Mesodermal cell (in vitro differentiated cells): ENCODE measurements around the gene ATP12A.

Experiments used
- H3K27ac ChIP-seq: 2 replicates; pipeline ENCODE4 v1.7.0; 2013; ENCODE audit warnings: mild to moderate bottlenecking, low read depth, low read length, moderate library complexity; ENCODE audit not compliant: severe bottlenecking
- H3K36me3 ChIP-seq: 2 replicates; pipeline ENCODE4 v1.7.1; 2013; ENCODE audit warnings: mild to moderate bottlenecking, low read length, moderate library complexity; ENCODE audit not compliant: control insufficient read depth, insufficient read depth
- H3K4me1 ChIP-seq: one replicate; pipeline ENCODE4 v1.7.1; 2013; ENCODE audit warnings: mild to moderate bottlenecking, low read length; ENCODE audit not compliant: insufficient read depth, control insufficient read depth, poor library complexity, severe bottlenecking
- H3K4me3 ChIP-seq: 2 replicates; pipeline ENCODE4 v1.7.0; 2013; ENCODE audit warnings: low read length, control low read depth, mild to moderate bottlenecking; ENCODE audit not compliant: insufficient read depth, poor library complexity, severe bottlenecking; ENCODE audit errors: extremely low read depth
- H3K9me3 ChIP-seq: 2 replicates; pipeline ENCODE4 v1.7.1; 2013; ENCODE audit warnings: mild to moderate bottlenecking, low read length, moderate library complexity; ENCODE audit not compliant: control insufficient read depth
- whole genome bisulfite sequencing, 2 experiments: methylation state at CpG; one replicate each; pipeline ENCODE4 v1.1.5; 2013; ENCODE audit warnings: missing lambda C conversion rate in 2 of 2; ENCODE audit not compliant: insufficient coverage in 2 of 2; 5-methylcytosine and 5-hydroxymethylcytosine counted together

Gene ATP12A

DNA sequence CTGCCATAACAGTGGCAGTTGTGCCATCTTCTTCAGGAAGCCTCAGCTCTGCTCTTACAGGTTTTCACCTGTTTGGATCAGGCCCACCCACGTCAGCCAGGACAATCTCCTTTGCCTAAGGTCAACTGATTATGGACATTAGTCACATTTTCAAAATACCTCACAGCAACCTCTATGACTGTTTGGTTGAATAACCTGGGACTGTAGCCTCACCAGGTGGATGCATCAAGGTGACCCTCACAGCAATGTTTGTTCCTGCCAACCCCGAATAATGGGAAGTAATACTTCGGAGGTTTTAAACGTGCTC, 17.2 kb upstream of the ATP12A start:
- 94 to 100% methylated on average over 1 to 2 of the region's 4 CpGs for WGBS, 2 experiments
- no peaks in the 10 kb centered on the region for H3K9me3 ChIP-seq
- H3K4me1 ChIP-seq: peaks cover 5% of the 10 kb centered on the region
- H3K36me3 ChIP-seq: no peaks in the 10 kb centered on the region
- H3K4me3 ChIP-seq: no peak overlapping the region
- no peak overlapping the region for H3K27ac ChIP-seq

- no peak overlapping the region for H3K27ac ChIP-seq
- no peaks in the 10 kb centered on the region for H3K36me3 ChIP-seq
Measured at GRCh38 chr13:24663586-24663985, 16.6 kb upstream of the ATP12A start.

GRCh38 chr13:24664726-24665409, 15.3 kb upstream of the ATP12A start:
- 93 to 94% methylated on average over 3 to 4 of the region's 5 CpGs for WGBS, 2 experiments
- peaks cover 5% of the 10 kb centered on the region for H3K4me1 ChIP-seq
- no peaks in the 10 kb centered on the region for H3K9me3 ChIP-seq
- H3K36me3 ChIP-seq: no peaks in the 10 kb centered on the region
- H3K27ac ChIP-seq: no peak overlapping the region
- no peak overlapping the region for H3K4me3 ChIP-seq

More at GRCh38 chr13:24663586-24663985, 16.6 kb upstream of the ATP12A start:
- Histone ChIP-seq H3K9me3 (no peaks in the 10 kb centered on the region), H3K4me1 (peaks cover 5% of the 10 kb centered on the region), H3K4me3 (no peak overlapping the region)
- 100% methylated on average over 1 of the region's 1 CpG; no CpG with 5 or more reads in 1 of the 2 experiments for WGBS, 2 experiments

- Histone ChIP-seq H3K36me3 (no peaks in the 10 kb centered on the region), H3K9me3 (no peaks in the 10 kb centered on the region), H3K4me3 (no peak overlapping the region), H3K4me1 (peaks cover 16% of the 10 kb centered on the region), H3K27ac (no peak overlapping the region)
- 84 to 94% methylated on average over 4 of the region's 4 CpGs for WGBS, 2 experiments
Measured at GRCh38 chr13:24668511-24668910, 11.7 kb upstream of the ATP12A start.

DNA sequence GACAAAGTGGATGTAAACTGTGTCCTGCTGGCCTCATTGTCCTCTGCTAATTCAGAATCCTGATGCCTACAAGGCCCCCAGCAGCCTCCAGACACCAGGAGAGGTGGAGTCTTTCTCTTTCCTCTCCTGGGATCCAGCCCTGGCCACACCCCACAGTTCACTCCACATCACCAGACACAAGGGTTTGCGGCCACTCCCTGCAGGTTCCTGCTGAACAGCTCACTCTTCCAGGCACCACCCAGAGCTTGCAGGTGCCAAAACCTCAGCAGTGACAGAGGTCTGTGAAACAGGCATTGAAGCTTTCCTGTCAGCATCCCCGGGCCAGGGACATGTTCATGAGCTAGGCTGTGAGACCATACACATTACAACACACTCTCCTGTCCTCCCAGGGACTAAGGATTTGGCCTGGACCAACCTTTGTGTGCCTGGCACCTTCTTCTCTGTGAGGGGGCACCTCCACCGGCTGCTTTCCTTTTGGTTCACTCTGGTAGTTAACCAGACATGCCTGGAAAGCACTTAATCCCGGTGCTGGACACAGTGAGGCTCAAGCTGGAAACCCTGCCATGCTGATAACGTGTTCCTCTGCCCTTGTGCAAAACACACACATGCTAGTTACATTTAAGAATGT, 11.1 kb upstream of the ATP12A start:
- H3K4me3 ChIP-seq: no peak overlapping the region
- no peaks in the 10 kb centered on the region for H3K9me3 ChIP-seq
- 86 to 96% methylated on average over 4 of the region's 5 CpGs for WGBS, 2 experiments
- no peaks in the 10 kb centered on the region for H3K36me3 ChIP-seq
- H3K4me1 ChIP-seq: peaks cover 16% of the 10 kb centered on the region
- no peak overlapping the region for H3K27ac ChIP-seq

GRCh38 chr13:24670174-24670573, 10.0 kb upstream of the ATP12A start:
- H3K4me1 ChIP-seq: peaks cover 14% of the 10 kb centered on the region
- WGBS, 2 experiments: 61 to 83% methylated on average over 6 of the region's 7 CpGs
- H3K27ac ChIP-seq: no peak overlapping the region
- no peaks in the 10 kb centered on the region for H3K36me3 ChIP-seq
- no peak overlapping the region for H3K4me3 ChIP-seq
- H3K9me3 ChIP-seq: no peaks in the 10 kb centered on the region

DNA sequence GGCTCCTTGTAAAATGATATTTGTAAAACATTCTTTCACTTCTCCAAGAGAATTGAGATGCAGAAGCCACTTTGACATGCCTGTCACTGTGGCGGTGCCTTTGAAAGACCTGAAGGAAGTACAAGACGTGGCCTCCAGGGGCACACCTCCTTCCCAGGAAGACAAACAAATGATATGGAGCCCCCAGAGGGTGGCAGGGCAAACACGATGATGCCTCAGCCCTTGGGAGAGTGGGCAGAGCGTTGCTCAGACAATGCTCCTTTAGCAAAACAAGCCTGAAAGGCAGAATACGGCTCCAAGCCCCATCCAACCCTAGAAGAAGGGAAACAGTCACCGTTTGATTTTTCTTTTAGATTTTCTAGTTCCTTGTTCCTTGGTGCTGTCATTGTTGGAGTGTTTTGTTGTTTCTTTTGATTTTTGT, 9.2 kb upstream of the ATP12A start:
- WGBS, 2 experiments: 5 to 14% methylated on average over 5 of the region's 6 CpGs
- H3K4me3 ChIP-seq: no peak overlapping the region
- peak overlapping the region; percentile 51 for H3K27ac ChIP-seq
- no peaks in the 10 kb centered on the region for H3K9me3 ChIP-seq
- peaks cover 11% of the 10 kb centered on the region for H3K4me1 ChIP-seq
- H3K36me3 ChIP-seq: no peaks in the 10 kb centered on the region

- H3K36me3 ChIP-seq: no peaks in the 10 kb centered on the region
- WGBS, 2 experiments: 46 to 64% methylated on average over 7 to 13 of the region's 14 CpGs
- H3K27ac ChIP-seq: peak overlapping the region; percentile 73
- H3K4me3 ChIP-seq: no peak overlapping the region
- H3K9me3 ChIP-seq: no peaks in the 10 kb centered on the region
- peaks cover 11% of the 10 kb centered on the region for H3K4me1 ChIP-seq
Measured at GRCh38 chr13:24671386-24672113, 8.7 kb upstream of the ATP12A start.

GRCh38 chr13:24672141-24673132, 7.8 kb upstream of the ATP12A start:
- peaks cover 11% of the 10 kb centered on the region for H3K4me1 ChIP-seq
- 88% methylated on average over 9 of the region's 9 CpGs for WGBS, 2 experiments
- H3K36me3 ChIP-seq: no peaks in the 10 kb centered on the region
- no peak overlapping the region for H3K27ac ChIP-seq
- no peaks in the 10 kb centered on the region for H3K9me3 ChIP-seq
- H3K4me3 ChIP-seq: no peak overlapping the region
